ENCODE measurements around the gene STX1B. TPM values are rescaled to one million over a fixed set of nuclear protein-coding genes. Genes with fewer than 3 reads are reported as not detected.

STX1B gene
- total RNA-seq, 1 donor from 2014 or later: 0.48 TPM

DNA sequence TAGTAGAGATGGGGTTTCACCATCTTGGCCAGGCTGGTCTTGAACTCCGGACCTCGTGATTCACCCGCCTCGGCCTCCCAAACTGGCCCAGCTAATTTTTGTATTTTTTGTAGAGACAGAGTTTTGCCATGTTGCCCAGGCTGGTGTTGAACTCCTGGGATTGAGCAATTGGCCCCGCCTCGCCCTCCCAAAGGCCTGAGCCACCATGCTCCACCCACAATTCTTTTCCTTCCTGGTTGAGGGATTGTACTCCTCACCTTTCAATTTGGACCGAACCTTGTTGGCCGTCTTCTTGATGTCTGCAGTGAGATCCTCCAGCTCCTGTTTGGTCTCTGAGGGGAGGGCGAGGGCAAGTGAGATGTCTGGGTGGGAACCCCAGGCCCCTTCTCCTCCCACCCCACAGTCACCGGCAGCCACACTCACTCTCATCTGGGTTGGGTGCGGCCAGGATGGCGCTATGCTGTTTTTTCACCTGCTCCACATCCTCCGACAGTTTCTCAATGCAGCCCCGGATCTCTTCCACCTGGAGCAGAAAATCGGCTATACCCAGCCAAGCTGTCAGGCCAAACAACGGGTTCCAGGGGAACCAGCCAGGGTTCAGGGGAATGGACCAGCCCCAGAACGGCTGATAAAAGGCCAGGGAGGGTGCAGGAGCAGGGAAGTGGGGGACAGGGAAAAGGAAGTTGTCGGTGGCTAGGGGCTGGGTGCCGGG, 9.6 kb downstream of the STX1B start:
- intact Hi-C loops (cut with DNase I): no loop called here
- ATAC-seq (ENCODE audit: poor library complexity): no peak
- DNase-seq: no peak

DNA sequence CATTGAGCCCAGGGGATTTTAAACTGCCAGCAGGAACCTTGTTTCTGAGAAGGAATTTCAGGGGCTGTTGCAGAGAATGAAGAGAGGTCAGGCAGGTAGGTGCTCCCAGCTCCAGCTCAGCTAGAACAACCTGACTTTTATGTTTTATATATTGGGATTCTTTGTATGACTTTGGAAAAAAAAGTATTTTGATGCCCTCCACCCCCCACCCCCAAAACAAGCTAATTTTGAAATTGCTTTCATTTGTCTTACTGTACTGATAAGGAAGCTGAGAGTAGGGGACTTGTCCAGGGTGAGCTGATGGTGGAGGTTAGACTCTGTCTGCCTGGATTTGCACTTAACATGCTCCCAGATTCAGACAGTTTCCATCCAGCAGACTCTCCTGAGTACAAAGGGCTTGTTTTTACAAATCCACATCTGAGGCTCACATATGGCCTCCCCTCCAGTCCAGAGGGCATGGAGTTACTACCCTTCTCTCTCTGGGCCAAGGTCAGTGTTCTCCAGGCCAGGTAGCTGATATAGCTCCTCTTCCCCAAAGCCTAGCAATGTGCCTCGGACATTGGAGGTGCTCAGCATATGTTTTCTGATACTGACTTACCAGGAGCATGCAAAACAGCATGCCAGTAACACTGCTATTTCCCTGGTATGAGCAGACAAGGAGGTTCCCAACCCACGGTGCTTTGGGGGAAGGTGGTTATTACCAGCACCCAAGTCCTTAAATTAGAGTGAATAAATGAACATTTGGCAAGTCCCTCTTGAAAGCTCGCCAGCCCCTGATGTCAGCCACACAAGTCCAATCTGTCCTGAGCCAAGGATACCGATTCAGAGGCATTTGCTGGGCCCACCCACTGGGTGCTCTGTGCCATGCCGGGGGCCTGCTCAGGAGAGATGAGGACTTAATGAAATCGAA, 11.3 kb downstream of the STX1B start:
- intact Hi-C loops (cut with DNase I): no loop called here
- DNase-seq: no peak
- ATAC-seq (ENCODE audit: poor library complexity): no peak

DNA sequence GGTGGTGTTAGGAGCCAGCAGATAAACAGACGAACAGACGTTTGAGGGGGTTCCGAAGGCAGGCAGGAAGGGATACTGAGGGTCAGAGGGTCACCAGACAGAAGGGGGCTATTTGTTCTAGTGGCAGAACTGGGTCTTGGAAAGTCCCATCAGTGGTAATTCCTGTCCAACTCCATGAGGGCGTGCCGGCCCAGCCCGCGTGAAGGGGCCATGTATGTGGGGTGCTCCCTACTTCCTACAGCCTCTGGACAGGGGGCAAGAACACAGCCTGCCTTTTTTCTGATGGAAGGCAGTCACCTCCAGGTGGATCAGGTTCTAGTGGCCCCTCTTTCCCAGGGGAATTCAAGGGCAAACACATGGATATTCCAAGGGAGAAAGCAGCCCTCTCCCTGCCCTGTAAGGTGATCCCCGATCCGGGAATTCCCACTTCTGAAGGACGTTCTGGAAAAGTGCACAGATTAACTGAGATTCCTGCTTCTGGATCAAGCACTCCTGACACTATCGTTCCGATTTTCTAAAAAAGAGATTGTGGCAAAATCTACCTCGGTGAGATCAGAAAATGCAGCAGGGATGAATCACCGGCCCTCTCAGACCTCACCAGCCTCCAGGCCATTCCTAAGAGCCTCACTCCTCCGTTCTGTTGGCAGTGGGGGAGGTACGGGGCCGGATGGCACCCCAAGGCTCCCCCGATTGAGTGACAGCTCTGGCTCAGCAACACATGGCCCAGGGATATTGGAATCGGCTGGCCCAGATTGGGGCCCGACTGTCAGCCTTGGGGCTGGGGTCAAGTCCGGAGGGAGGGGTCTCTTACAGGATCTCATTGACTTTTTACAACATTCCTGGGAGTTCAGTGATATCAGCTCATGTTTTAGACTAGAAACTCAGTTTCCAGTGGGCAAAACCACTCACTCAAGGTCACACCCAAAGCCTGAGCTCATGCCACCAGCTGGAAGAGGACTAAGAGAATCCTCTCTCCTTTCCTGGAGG, 12.4 kb downstream of the STX1B start:
- ATAC-seq (ENCODE audit: poor library complexity) (peak; percentile 1), DNase-seq (no peak)
- intact Hi-C loops (cut with DNase I): no loop called here

DNA sequence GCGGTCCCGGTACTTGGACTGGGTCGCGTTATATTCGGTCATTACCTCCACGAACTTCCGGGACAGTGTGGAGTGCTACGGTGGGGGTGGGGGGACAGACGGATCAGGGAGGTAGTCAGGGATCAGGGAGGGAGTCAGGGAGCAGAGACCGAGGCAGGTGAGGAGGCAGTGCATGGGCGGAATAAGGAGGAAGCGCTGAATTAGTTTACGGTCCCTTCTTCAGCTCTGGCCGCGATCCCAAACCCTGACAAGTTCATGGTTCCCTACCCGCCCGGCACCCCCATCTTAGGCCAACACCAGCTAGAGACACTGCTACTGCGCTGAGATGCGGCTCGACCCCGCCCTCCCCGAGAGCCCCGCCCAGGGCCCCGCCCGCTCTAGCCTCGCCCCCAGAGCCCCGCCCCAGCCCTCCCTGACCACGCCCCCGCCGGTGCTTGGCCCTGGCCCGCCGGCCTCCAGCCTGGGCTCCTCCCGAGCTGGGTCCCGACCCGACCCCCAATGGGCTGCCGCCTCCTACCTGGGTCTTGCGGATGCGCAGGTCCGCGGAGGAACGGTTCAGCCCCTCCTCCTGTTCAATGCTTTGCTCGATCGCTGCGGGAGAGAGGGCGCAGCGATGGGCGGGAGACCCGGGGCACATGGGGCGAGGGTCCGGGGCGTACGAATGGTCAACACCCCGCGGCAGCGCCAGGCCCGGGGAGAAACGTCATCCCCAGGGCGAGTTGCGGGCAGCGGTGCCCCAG, 13.3 kb downstream of the STX1B start:
- intact Hi-C loops (cut with DNase I): no loop called here
- ATAC-seq (ENCODE audit: poor library complexity): peak; percentile 98
- peak; percentile 89 for DNase-seq

DNA sequence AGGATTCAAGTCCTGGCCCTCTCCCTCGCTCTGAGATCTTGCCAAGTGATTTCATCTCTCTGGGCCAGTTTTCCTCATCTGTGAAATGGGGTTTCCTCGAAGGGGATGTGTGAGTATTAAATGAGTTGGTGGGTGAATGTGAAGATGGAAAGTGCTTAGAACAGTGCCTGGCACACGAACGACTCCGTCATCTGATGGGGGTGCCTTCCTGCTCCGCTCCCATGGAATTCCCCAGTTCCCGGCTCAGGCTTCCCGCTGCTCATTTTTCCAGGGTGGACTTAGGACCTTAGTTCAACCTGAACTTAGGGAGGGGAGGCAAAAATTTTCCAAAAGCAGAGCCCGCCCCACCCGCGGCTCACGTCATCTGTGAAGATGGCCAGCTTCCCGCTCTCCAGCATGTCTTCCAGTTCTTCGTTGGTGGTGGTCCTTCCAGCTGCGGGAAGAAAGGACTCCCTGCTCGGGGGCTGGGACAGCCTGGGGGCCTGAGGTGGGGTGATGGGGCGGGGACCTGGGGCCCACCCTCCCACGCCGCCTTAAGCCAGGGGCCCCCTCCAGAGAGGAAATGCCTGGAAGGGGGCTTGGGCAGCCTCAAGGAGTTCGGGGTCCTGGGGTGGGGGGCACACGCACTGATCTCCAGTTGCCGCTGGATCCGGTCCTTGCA, 14.0 kb downstream of the STX1B start:
- intact Hi-C loops (cut with DNase I): no loop called here
- peak; percentile 13 for ATAC-seq (ENCODE audit: poor library complexity)
- no peak for DNase-seq

DNA sequence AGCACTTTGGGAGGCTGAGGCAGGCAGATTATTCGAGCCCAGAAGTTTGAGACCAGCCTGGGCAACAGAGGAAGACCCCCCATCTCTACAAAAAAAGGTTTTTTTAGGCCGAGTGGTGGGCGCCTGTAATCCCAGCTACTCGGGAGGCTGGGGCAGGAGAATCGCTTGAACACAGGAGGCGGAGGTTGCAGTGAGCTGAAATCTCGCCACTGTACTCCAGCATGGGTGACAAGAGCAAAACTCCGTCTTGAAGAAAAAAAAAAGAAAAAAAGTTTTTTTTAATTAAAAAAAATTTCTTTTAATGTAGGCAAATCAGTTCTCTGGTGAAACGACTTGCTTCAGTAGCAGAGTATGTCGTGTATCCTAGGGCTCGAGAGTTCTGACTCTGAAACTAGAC, 14.5 kb downstream of the STX1B start:
- no peak for ATAC-seq (ENCODE audit: poor library complexity)
- intact Hi-C loops (cut with DNase I): no loop called here
- DNase-seq: no peak

DNA sequence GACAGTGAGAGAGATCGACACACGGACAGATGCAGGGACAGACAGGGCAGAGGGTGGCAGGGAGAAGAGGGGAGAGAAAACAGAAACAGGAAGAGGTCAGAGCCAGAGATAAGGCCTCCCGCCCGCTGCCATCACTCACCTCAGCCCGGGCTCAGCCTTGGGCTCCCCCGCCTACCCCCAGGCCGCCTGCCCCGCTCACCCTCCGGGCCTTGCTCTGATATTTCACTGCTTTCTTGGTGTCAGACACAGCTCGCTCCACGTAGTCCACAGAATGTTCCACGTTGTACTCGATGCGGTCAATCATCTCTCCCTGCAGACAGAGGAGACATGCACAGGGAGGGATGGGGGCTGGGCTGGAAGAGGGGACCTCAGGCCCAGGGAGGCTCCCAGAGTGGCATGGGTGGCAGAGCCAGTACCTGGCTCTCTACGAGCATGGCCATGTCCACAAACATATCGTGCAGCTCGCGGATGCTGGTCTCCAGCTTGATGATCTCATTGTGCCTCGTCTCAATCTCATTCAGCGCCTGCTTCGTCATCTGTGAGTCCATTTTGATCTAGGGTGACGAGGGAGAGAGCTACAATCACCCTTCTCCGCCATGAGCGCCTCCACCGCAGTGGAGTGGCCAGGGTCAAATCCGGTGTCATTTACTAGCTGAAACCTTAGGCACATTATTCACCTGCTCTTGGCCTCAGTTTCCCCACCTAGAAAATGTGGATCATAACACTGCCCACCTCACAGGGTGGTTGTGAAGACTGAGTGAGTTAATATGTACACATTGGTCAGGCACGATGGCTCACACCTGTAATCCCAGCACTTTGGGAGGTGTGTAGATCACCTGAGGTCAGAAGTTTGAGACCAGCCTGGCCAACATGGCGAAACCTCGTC, 17.3 kb downstream of the STX1B start:
- ATAC-seq (ENCODE audit: poor library complexity) (no peak), DNase-seq (no peak)
- intact Hi-C loops (cut with DNase I): no loop called here

DNA sequence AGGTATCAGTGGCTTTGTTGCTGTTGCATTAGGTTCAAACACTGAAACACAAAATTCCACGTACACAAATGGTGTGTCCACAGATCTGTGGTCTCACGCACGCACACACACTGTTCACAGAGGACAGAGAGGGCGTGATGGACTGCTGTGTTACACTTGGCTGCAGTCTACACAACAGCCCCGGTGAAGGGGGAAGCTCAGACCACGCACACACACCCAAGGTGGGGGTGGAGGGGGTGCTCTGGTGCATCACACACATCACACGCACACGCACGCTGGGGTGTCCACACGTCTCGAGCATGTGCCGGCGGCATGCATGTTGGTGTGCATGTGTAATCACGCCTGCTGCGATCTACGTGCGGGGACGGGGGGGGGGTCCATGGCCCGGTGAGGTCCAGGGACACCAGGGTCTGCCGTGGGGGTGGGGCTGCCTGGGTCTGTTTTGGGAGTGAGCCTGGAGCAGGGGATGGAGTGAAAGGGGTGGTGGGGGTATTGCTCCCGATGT, 18.1 kb downstream of the STX1B start:
- DNase-seq (no peak), ATAC-seq (ENCODE audit: poor library complexity) (no peak)
- intact Hi-C loops (cut with DNase I): no loop called here

DNA sequence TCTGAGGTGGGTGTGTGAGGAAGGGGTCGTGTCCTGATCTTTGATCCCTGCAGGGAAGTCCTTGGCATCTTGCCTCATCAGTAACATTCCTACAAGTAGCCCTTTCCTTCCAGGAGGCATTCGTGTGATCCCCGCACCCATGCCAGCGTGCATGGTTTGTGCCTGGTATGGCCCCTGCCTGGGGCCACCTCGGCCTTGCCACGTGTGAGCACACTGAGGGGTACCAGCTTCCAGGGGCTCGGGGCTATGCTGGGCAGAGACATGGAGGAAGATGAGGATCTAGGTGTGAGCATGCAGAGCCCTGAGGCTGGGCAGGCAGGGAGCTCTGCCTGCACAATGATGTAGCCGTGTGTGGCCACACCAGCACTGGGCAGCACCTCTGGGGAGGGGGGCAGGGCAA, 19.4 kb downstream of the STX1B start:
- DNase-seq (no peak), ATAC-seq (ENCODE audit: poor library complexity) (no peak)
- intact Hi-C loops (cut with DNase I): no loop called here

DNA sequence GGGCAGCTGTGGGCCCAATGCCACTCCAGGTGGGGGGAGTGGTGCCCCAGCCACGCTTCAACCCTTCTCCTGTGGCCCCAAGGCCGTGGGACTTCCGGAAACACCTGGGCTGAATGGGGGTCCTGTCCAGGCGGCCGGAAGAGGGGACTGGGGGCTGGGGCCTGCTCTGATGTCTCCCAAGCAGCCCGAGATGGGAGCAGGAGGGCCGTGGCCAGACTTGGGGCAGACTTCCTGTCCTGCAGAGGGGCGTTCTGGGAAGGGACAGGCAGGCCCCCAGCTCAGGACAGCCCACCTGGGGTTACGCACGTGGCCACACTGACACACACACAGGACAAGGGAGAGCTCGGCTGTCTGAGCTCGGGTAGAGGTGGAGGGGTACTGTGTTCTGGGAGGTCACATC, 20.3 kb downstream of the STX1B start:
- DNase-seq (no peak), ATAC-seq (ENCODE audit: poor library complexity) (no peak)
- intact Hi-C loops (cut with DNase I): no loop called here

DNA sequence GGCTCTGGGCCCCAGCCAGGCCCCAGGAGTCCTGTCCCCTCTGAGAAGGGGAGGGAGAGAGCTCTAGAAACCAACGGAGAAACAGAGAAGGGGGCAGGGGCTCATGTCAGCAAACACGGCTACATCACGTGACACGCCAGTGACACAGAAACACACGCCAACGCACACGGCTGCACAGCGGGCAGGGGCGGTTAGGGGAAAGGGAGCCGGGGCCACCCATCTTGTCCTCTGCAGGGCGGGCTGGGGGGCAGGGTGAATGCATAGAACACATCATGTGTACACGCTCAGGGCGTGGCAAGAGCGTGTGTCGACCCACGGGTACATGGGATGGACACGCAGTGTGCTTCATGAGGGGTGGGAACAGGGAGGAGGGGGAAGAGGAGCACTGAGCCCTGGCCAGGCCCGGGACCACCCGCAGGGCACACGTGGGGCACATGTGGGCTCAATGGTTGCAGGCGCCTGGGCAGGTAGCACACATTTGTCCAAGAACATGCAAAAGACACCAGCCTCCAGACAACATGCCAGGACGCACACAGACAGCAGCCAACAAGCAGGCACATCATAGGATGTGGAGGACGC, 20.9 kb downstream of the STX1B start:
- ATAC-seq (ENCODE audit: poor library complexity) (no peak), DNase-seq (no peak)
- intact Hi-C loops (cut with DNase I): loop anchor here (5.0 to 10.0 kb wide), 3 partner anchors 155 to 875 kb away; partner anchors contain the start of gene ZNF843

DNA sequence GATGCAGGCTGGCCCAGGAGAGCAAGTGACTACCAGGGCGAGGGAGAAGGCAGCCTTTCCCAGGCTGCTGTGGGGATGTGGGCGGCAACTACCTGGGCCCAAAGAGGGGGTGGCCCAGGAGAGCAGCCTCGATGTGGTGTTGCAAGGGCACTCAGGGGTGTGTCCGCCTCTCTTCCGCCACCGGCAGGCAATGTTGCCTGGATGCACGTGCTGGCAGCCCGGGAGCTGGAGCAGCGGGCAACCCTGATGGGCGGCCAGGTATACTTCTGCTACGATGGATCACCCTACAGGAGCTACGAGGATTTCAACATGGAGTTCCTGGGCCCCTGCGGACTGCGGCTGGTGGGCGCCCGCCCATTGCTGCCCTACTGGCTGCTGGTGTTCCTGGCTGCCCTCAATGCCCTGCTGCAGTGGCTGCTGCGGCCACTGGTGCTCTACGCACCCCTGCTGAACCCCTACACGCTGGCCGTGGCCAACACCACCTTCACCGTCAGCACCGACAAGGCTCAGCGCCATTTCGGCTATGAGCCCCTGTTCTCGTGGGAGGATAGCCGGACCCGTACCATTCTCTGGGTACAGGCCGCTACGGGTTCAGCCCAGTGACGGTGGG, 22.8 kb downstream of the STX1B start:
- no peak for ATAC-seq (ENCODE audit: poor library complexity)
- intact Hi-C loops (cut with DNase I): loop anchor here (5.0 to 10.0 kb wide), 3 partner anchors 157 to 877 kb away; partner anchors contain the start of gene ZNF843
- no peak for DNase-seq

DNA sequence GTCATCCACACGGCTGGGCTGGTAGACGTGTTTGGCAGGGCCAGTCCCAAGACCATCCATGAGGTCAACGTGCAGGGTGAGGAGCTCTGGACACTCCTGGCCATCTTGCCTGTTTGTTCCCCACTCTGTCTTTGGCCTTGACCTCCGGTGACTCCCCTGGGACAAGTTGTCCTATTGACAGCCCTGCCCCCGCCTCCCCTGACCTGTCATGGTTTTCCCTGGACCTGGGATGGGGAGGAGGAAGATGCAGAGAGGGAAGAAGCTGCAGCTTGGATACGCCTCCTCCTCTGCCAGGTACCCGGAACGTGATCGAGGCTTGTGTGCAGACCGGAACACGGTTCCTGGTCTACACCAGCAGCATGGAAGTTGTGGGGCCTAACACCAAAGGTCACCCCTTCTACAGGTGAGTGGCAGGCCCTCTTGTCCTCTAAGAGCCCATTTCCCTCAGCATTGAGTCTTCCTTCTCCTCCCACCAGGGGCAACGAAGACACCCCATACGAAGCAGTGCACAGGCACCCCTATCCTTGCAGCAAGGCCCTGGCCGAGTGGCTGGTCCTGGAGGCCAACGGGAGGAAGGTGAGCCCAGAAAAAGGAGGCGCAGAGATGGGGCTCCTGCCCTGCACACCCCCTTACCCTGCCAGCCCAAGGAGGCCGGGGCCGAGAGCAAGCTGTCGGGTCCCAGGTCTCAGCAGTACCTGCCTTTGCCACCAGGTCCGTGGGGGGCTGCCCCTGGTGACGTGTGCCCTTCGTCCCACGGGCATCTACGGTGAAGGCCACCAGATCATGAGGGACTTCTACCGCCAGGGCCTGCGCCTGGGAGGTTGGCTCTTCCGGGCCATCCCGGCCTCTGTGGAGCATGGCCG, 24.1 kb downstream of the STX1B start:
- intact Hi-C loops (cut with DNase I): loop anchor here (5.0 to 10.0 kb wide), 3 partner anchors 158 to 878 kb away; partner anchors contain the start of gene ZNF843
- ATAC-seq (ENCODE audit: poor library complexity): no peak
- no peak for DNase-seq

DNA sequence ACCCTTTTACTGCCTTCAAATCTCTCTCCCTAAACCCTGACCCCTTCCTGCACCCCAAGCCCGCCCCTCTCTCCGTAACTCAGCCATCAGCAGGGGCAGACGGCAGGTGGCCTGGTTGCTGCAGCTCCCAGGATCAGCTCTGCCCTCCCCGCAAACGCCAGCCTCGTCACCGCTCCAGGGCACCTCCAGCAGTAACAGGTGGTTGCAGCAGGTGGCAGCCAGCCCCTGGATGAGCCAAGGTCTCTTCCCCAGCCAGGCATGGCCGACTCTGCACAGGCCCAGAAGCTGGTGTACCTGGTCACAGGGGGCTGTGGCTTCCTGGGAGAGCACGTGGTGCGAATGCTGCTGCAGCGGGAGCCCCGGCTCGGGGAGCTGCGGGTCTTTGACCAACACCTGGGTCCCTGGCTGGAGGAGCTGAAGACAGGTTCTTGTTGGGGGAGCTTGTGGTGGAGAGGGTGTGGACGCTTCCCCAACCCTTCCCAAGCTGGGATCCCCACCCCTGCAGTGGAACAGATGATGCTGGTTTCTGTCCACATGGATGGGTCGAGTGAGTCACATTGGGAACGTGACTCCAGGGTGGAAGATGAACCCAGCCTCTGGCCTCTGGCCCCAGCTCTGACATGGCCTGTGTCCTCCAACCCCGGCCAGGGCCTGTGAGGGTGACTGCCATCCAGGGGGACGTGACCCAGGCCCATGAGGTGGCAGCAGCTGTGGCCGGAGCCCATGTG, 24.9 kb downstream of the STX1B start:
- DNase-seq: no peak
- intact Hi-C loops (cut with DNase I): loop anchor here (5.0 to 10.0 kb wide), 3 partner anchors 159 to 879 kb away; partner anchors contain the start of gene ZNF843
- peak; percentile 54 for ATAC-seq (ENCODE audit: poor library complexity)

All from Right ventricle myocardium superior (tissue), 1 donor.